ENCODE measurements around the gene MGLL. TPM values are rescaled to one million over a fixed set of nuclear protein-coding genes. Genes with fewer than 3 reads are reported as not detected.

Gene MGLL
- polyA plus RNA-seq, 5 donors = 6.8 to 20.8 (median 14.7) TPM

DNA sequence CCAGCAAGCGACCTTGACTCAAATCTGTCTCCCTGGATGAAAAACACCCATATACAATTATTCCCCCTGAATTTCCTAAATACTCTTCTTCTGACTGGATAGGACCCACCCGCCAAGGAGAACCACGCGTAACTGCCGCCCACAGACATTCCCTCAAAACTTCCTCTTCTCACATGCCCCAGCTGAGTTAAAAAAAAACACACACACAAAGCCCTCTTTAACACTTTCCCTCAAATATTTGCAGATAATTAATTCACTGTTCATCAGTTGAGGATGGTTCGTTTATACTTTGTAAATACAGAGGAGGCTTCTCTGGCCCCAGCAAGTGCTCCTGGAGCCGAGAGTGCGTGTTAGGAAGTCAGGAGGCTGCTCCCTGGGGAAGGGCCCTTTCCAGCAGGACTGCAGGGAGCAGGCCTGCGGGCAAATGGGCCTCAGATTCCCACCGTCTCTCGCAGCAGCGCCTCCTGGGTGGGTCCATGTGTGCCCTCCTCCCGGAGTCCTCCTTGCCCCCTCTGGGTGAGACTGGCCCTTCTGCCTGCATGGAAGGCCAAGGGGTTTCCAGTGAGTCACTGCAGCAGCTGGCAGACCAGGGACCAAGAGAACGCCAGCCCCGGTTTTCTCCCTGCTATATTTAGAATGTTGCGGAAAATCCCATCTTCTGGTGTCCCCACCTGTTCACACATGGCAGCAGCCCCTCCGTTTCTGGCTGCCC lies 46.8 kb downstream of the MGLL start:
- DNase-seq = no peak

DNA sequence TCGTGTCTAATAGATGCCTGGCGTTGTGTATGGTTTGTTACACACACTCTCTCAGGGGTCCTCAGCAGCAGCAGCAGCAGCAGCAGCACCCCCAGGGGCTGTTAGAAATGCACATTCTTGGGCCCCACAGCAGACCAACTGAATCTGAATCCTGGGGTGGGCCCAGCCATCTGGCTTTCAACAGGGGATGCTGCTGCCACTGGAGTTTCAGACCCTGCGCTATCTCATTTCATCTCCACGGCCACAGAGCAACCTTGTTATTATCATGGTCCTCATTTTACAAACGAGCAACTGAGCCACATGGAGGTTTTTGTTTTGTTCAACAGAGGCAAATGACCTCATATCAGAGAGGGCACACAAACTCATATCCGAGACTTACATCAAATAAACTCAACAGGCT lies 47.7 kb downstream of the MGLL start:
- no peak for DNase-seq

DNA sequence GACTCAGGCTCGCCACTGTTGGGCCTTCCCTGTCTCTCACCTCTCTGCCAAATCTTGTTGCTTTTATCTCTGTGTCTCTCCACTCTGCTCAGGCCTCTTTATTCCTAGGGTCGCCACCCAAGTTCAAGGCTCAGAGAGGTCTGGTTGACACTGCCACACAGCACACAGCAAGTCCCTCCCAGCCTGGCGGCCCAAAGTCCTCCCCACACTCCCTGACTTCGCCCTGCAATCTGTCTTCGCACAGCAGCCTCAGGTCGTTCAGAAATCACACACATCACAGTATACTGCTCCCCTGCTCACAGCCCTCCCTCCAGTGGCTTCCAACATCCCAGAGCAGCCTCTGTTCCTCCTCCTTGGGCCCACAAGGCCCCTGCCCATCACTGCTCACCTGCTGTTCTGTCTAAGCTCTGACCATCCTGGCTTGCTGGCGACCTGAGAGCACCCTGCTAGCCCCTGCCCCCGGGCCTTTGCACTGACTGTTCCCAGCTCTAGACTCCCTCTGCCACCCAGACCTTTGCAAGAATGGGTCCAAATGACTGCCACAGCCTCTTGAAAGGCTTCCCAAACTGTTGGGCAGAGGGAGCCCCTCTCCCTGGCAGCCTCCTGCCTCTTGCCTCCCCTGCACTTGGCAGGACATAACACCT lies 48.4 kb downstream of the MGLL start:
- DNase-seq = no peak

DNA sequence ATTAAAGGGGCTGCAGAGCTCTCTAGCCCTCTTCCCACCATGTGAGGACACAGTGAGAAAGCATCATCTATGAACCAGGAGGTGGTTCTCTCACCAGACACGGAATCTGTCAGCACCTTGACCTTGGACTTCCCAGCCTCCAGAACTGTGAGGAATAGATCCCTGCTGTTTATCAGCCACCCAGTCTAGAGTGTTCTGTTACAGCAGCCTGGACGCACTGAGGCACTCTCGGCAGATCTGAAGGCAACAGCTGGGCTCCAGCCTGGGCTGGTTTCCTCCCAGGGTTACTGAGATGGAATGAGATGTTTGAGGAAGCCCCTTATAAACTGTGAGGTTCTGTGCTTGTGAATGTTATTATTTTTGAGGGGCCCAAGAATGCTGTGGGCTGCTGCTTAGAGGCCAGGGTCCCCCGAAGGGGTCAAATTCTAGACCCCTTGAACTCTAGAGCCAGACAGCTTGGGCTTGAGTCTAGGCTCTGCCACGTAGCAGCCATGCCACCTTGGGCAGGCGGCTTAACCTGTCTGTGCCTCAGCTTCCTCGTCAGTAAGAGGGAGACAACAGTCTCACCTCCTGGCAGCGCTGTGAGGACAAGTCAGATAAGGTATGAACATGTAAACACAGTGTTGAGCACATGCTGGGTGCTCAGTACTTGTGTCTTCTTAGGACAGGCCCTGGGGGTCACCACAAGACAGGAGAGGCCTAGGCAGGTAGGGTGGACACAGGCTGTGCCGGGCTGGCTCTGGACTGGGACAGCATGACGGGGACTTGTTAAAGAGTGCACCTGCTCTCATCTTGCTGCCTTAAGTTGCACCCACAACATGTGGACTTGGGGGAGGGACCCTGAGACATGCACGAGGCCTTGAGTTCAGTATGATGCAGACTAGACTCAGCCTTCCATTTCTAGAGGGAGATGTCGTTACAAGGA lies 49.2 kb downstream of the MGLL start:
- no peak for DNase-seq

DNA sequence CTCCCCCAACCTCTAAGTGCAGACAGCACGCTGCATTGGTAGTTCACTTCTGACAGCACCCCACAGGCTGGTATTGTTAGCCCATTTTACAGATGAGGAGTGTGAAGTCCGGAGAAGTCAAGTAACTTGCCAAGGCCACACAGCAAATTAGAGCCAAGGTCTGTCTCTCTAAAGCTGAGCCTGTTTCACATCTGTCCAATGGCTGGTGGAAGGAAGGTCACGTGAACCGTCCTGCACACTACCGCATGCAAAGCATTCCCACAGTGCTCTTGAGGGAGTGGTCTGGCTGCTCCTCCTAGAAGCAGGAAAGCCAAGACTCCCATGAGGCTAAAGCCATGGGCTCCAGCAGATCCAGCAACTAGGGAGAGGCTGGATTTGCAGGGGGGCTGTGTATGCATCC lies 50.0 kb downstream of the MGLL start:
- DNase-seq = no peak

DNA sequence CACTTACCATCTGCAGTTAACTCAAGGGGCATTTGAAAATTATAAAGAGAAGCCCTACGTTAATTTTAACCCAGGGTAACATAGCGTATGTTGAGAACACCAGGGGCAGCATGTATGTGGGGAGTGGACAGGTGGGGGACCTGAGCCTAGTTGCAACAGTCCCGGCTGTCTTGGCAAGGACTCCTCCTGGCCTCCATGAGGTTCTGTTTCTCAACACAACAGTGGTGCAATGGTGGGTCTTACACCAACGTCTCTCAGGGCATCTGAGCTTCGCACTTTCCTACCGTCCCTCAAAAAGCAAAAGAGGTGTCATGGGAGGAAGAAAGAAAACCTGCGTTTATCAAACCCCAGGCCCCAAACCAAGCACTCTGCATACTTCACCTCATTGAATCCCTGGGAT lies 50.6 kb downstream of the MGLL start:
- no peak for DNase-seq

DNA sequence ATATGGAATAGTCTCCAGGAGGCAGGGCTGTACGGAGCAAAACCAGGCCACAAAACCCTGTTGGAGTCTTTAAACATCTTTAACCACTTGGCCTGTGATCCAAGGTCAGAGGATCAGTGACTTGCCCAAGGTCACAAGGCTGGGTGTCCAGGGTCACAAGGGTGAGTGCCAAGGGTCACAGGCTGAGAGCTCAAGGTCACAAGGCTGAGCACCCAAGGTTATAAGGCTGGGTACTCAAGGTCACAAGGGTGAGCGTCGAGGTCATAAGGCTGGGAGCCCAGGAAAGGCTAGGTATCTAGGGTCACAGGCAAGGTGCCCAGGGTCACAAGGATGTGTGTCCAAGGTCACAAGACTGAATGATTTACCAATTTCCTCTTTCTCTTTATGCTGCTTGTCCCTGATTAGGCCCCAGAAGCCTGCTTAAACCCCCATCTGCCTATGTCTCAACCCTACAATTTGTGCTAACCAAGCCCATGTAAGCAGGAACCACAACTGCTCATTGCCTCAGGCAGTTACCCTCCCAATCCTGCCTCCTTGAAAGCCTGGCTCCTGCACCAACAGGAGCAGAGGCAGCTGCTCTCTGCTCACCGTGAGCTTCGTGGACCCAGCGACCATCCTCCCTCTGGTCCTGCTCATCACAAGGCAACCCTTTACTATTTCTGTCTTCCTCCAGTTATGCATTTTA lies 51.5 kb downstream of the MGLL start:
- no peak for DNase-seq

DNA sequence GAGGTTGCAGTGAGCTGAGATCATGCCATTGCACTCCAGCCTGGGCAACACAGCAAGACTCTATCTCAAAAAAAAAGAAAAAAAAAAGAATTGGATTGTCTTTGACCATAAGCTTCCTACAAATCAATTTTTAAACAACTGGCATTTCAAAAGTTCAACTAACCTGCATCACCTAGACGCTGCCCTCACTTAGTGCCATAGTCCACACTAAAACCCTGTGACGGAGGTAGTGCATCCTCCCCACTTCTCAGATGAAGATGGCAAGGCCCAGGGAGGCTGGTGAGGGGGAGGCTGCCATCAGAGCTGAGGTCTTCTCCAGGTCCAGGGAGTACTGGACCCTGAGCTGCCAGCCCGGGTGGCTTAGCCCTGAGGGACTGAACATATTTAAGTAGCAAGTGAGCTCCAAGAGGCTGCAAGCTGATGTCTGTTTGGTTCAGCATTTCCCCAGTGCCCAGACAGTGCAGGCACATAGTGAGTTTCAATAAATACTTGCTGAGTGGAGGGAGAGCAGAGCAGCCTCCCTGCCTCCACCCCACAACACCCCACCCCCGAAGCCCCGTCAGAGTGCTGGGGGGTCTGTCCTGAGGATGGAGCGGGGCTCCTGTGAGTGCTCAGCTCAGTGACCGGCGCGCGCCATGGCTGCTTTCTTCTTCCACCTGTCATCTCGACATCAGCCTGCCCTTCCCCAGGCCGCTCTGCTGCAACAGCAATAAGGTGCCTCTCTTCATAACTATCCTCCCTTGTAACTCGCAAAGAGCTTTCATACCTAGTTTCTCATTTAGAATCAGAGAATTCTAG lies 52.8 kb downstream of the MGLL start:
- DNase-seq = no peak

DNA sequence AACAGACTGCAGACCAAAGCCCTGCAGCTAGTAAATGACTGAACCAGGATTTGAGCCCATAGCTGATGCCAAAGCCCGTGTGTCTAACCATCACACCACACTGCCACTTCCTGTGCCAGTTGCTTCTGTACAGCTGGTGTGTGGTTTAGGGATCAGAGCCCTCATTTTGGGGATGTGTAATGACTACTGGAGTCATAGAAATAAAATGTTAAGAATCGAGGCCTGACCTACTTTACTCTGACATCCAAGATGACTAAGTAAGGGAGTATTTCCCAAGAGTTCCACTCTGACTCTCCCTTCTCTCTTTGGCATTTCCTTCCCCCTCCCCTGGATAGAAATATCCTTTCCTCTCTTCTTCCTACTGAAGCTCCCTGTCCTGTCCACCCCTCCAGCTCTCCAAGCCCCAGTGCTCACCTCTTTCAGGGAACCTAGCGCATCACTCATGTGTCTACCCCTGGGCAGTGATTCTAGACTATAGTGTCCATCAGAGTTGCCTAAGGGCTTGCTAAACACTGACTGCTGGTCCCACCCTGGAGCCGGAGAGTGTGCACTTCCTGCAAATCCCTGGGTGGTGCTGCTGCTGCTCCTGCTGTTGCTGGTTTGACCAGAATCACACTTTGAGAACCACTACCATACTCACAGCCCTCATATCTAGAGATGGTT lies 53.8 kb downstream of the MGLL start:
- no peak for DNase-seq

DNA sequence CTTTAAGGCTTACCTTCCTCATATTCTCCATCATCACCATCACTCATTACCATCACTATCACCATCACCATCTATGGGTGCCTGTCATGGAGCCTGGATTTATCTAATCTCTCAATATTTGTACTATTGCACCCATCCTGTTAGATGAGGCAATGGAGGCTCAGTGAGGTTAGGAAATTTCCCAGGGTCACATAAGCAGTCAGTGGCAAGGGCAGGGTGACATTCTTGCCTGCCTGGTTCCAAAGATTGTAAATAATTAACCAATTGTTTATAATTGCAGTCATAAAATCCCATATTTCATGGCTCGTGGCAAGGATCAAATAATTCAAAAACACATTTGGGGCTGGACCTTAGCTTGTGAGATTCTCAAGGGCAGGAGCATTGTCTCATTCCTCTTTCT lies 55.2 kb downstream of the MGLL start:
- no peak for DNase-seq

DNA sequence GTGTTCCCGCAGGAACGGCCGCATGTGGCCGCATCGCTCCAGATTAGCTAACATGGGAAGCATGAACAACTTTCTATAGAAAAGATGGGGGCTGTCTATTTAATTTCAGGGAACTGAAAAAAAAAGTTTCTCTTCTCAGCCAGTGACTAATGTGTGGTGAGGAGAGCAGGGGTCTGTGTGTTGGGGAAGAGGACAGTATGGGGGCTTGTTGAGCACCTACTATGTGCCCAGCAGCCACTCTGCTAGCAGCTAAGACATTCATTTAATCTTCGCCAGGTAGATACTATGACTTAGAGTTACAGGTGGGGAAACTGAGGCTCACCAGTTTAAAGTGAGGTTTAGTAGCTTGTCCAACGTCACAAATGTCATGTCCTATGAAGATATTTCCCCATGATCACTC lies 56.6 kb downstream of the MGLL start:
- no peak for DNase-seq

DNA sequence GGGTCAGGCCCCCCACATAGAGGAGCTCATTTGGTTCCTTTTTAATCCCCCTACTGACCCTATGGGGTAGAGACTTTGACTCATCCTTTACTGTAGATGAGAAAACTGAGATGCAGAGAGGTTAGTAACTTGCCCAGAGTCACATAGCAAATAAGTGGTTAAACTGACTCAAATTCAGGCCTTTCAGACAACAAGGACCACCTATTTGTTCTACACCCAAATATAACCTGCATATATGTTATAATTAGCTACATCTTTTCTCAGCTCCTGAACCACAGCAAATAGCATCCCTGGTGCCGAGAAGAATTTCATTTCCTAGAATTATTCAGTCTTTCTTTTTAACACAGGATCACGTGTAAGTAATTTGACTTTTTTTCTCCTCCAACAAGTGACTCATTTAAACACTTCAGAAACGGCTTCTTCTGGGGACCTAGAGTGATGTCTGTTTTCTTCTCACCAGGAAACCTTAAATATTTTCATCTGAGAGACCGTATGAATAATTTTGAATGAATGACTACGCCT lies 57.4 kb downstream of the MGLL start:
- DNase-seq = no peak

DNA sequence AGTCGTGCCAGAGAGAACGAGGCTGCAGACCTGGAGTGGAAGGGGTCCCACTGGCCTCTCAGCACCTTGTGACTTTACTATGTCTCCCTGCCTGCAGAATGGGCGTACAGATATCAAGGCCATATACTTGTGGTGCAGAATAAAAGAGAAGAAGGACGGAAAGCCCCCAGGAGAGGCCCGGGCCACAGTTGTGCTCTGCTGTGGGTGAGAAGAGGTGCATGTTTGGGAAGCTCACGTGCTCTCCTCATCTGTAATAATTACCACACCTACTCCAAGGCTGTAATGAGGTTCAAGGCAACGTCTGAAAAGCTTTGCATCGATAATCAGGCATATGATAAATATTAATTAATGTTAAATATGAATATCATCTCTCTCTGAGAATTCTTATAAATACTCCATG lies 58.0 kb downstream of the MGLL start:
- DNase-seq = no peak

DNA sequence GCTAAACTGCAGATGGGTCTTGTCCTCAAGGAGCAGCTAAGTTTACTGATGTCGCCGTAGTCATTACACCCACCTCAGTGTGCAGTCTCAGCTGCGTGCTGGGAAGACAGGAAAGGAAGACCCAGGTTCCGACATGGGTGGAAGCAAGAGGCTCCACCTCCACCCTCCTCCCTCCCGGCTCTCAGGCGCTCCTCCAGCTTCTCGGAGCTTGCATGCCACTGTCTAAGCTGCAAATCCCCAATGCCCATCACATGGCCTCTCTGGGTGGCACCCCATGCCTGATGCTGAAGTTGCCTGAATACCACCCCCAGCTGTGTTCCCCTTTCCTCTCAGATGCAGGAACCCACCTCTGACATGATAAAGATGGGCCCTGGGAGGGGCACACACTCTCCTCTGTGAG lies 58.5 kb downstream of the MGLL start:
- no peak for DNase-seq

DNA sequence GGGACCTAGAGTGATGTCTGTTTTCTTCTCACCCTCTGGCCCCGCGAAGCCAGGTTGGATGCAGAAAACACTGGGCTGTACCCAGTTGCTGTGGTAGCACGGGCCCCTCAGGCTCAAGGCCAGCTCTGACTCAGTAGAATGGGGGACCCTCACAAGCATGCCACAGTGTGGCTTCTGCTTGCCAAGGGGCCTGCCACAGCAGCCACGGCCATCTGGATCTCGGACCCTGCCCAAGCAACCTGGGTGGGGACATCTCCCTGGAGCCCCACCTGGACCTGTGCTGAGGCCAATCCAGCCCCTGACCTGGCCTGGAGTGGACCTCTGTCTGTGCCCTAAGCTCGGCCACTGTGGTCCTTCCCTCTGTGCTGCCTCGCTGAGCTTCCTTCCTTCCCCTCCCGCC lies 59.0 kb downstream of the MGLL start:
- no peak for DNase-seq

DNA sequence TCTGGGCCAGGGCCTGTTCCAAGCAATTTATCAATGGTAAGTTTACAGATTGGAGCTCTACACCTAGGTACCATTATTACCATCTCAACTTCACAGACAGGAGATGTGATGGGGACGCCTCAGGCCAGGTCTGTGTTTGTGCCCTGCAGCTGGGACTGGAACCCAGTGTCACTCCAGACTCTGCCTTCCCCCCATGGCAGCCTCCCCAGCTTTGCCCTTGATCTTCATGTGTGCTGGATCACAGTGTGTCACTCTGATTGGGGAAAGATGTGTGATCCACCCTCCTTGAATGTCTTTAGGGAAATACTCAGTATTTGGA lies 59.6 kb downstream of the MGLL start:
- no peak for DNase-seq

DNA sequence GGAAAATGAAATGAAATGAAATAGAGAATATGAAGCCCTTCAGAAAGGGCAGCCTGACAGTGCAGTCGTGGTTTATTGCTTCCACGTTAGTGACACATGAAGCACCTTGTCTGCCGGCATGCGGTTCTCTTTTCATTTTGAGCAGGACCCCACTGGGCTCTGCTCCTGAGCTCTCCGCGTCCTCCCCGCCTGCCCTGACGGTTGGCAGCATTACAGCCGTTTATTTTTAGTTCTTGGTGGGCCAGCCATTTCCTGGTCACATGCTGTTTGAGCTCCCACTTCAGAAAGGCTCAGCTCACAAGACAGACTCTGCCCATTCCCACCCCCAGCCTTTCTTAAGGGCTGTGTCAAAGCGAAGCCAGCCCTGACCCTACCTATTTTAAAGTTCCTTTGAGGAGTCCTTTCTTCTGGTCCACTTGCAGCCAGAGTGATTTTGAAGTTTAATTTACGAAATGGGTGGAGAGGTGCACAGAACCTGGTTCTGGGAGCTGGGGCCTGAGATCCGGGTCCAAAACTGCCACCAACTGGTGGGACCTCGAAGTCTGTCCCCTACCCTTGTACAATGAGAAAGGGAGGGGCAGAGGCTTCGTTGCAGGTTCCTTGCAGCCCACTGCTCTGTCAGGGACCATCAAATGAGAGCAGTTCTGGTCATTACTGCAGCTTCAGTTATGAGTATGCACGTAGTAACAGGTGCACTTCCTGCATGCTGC lies 60.1 kb downstream of the MGLL start:
- DNase-seq = peak; percentile 70 to 78

DNA sequence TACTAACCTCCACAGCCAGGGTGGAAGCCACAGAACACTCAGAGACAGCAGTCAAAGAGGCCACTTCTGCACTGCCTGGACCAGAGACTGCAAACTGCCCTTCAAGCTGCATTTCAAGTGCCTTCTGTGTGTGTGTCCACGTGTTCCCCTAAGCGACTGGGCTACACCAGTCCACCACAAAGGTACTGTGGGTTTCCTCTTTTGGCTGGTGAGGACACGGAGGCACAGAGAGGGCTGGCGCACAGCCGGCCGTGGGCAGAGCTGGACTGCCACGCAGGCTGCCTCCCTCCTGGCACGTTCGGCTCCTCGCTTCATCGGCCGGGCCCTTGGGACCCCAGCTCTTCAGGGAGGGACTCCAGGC lies 60.9 kb downstream of the MGLL start:
- no peak for DNase-seq

DNA sequence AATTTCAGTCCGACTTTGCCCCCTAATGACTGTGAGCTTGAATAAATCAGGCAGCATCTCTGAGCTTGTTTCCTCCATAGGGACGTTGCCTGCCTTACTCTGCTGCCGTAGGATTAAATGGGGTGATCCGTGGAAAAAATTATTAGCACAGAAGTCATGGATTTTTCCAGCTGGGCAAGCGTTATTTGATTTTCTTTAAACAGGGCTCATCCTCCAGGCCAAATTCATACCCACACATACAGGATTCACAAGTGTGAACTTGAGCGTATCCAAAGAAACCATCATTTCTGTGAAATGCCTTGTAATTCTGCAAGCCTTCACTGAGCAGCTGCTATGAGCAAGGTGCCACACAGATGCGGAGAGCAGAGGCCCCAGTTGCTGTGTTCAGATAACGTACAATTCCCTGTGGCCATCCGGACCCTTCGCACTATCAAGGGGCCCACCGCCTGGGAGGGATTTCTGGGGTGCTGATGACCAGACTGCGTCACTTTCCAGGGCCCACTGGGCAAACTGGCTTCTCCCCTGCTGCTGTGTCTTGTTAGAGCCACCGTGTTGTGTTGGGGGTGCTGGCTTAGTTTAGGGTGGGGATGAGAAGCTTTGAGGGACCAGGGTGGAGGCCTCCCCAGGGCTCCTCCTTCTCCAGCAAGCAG lies 61.4 kb downstream of the MGLL start:
- DNase-seq = no peak

DNA sequence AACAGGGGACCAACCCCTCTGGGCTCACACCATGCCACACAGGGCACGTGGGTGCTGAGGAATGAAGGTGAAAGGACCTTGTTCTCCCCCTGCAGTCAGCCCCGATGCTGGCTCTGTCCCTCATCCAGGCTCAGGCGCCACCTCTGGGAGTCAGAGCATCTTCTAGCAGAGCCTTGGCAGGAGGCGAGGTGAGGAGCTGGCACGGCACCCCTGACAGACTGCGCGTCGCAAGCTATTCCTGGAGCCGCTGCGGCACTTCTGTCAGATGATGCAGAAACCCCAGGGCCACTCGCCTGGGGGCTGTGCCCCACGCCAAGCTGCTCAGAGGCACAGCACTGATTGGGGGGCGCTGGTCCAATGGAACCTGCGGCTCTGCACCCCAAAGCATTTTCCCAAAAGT lies 62.0 kb downstream of the MGLL start:
- DNase-seq = no peak
